Keratinocyte (primary cell): Measurements from ENCODE around the gene UTP3. TPM values are rescaled to one million over a fixed set of nuclear protein-coding genes. Genes with fewer than 3 reads are reported as not detected.
"Not testable (repeated sequence)": the region's sequence is repeated elsewhere in the genome, so short reads cannot be mapped to it uniquely, and the experiment has no call there.

ENCODE experiments used
- DNase-seq: peaks from one replicate; pipeline ENCODE4 v3.0.0-alpha.2; 2011; ENCODE audit warnings: low read depth, missing footprints, low spot score
- FAIRE-seq: peaks from 2 replicates; lab custom pipeline; 2011; peaks lifted over from hg19 to GRCh38; lab: Jason Lieb, UNC
- H2AFZ ChIP-seq: 2 replicates; pipeline ENCODE4 v1.6.0; 2012; ENCODE audit warnings: low read length, control low read depth, inconsistent platforms; ENCODE audit not compliant: control insufficient read depth
- H3K27ac ChIP-seq: 2 replicates; pipeline ENCODE4 v1.5.1; 2011; ENCODE audit warnings: low read length; ENCODE audit not compliant: control insufficient read depth, insufficient read depth
- H3K27me3 ChIP-seq: 3 replicates; pipeline ENCODE4 v1.6.0; 2011; ENCODE audit warnings: low read length; ENCODE audit not compliant: control insufficient read depth, insufficient read depth; ENCODE audit errors: extremely low read depth
- H3K36me3 ChIP-seq, 2 experiments: 2 replicates in 1 of 2; 3 replicates in 1 of 2; pipeline ENCODE4 v1.5.1; 2011; ENCODE audit warnings: low read length in 2 of 2, mild to moderate bottlenecking in 1 of 2; ENCODE audit not compliant: control insufficient read depth in 2 of 2, insufficient read depth in 2 of 2; ENCODE audit errors: extremely low read depth in 1 of 2
- H3K4me1 ChIP-seq: 3 replicates; pipeline ENCODE4 v1.5.1; 2011; ENCODE audit warnings: low read length; ENCODE audit not compliant: control insufficient read depth, insufficient read depth; ENCODE audit errors: extremely low read depth
- H3K4me2 ChIP-seq: 3 replicates; pipeline ENCODE4 v1.6.0; 2011; ENCODE audit warnings: low read depth, low read length; ENCODE audit not compliant: control insufficient read depth, insufficient read depth; ENCODE audit errors: extremely low read depth
- H3K4me3 ChIP-seq, 3 experiments: fragments of 200-600 bp in 1 of 3; sonication (generic) in 1 of 3; 2 replicates in 2 of 3; 3 replicates in 1 of 3; pipeline ENCODE4 v1.5.1; 2011 to 2016; ENCODE audit warnings: low read length in 3 of 3, mild to moderate bottlenecking in 3 of 3, control low read depth in 2 of 3, inconsistent platforms in 1 of 3, low read depth in 1 of 3, mixed read lengths in 1 of 3, mixed run types in 1 of 3, moderate library complexity in 1 of 3; ENCODE audit not compliant: control insufficient read depth in 2 of 3, insufficient read depth in 2 of 3; ENCODE audit errors: extremely low read depth in 1 of 3
- H3K79me2 ChIP-seq: 2 replicates; pipeline ENCODE4 v1.6.0; 2012; ENCODE audit warnings: low read length; ENCODE audit not compliant: control insufficient read depth, insufficient read depth
- H3K9ac ChIP-seq: 3 replicates; pipeline ENCODE4 v1.6.0; 2011; ENCODE audit warnings: low read length; ENCODE audit not compliant: control insufficient read depth, insufficient read depth; ENCODE audit errors: extremely low read depth
- H3K9me1 ChIP-seq: 3 replicates; pipeline ENCODE4 v1.6.0; 2011; ENCODE audit warnings: low read length; ENCODE audit not compliant: control insufficient read depth, insufficient read depth; ENCODE audit errors: extremely low read depth
- H3K9me3 ChIP-seq: 2 replicates; pipeline ENCODE4 v1.5.1; 2012; ENCODE audit warnings: low read depth, low read length; ENCODE audit not compliant: control insufficient read depth
- H4K20me1 ChIP-seq: 3 replicates; pipeline ENCODE4 v1.6.0; 2011; ENCODE audit warnings: low read length; ENCODE audit not compliant: control insufficient read depth, insufficient read depth; ENCODE audit errors: extremely low read depth
- CTCF ChIP-seq, 3 experiments: IDR thresholded peaks in 1 of 3; conservative IDR thresholded peaks in 1 of 3; optimal IDR thresholded peaks in 1 of 3; 2 replicates in 2 of 3; 3 replicates in 1 of 3; pipeline versions ENCODE3 to v1.5.1; 2011; ENCODE audit warnings: low read length in 3 of 3, mild to moderate bottlenecking in 3 of 3, moderate library complexity in 2 of 3, control low read depth in 1 of 3, inconsistent platforms in 1 of 3; ENCODE audit not compliant: insufficient read depth in 2 of 3; ENCODE audit errors: extremely low read depth in 1 of 3
- EZH2 ChIP-seq: IDR thresholded peaks from one replicate; pipeline ENCODE4 v1.6.1; 2012; ENCODE audit warnings: inconsistent platforms, mild to moderate bottlenecking, low read length, moderate library complexity
- dilution Hi-C: fragments of 300-500 bp; cut with MboI; formaldehyde crosslinking; loops from one replicate; pipeline ENCODE4 v1.7.0; 2020; ENCODE audit warnings: low sequenced_read_pairs; ENCODE audit not compliant: extremely low pct_ligation_motif_present
- polyA plus RNA-seq, 5 experiments: library from polyadenylated mRNA; depleted of rRNA in 3 of 5; stranded (reverse) in 3 of 5; stranded (forward) in 1 of 5; unstranded in 1 of 5; fragments of >200 nt; gene quantifications; 1 replicate in 1 of 5; 2 replicates in 3 of 5; 3 replicates in 1 of 5; pipeline versions ENCODE4 v1.2.1 to v1.2.3, GENCODE V29; 2011 to 2012; ENCODE audit warnings: missing spikeins in 2 of 5, low read depth in 1 of 5, low replicate concordance in 1 of 5

Gene UTP3
- polyA plus RNA-seq, 1 donor (not counting 4 experiments of a cell fraction or from before 2014, with no cell fraction given): 27.7 TPM

- TF ChIP-seq CTCF (optimal IDR thresholded peaks at IDR 0.05 in 1 of 3, IDR thresholded peaks at IDR 0.05 in 1 of 3, conservative IDR thresholded peaks at IDR 0.05 in 1 of 3; ENCODE audit: extremely low read depth in 1 of 3, insufficient read depth in 2 of 3, low read length in 3 of 3) (no peak), EZH2 (no peak)
- Histone ChIP-seq H3K4me1 (peaks cover 19% of the 10 kb centered on the region), H3K79me2 (peaks cover 39% of the 10 kb centered on the region)
Observed at GRCh38 chr4:70688795-70689231, 481 bp downstream of the UTP3 start.

GRCh38 chr4:70691661-70692060 is 3.3 kb downstream of the UTP3 start:
- Histone ChIP-seq H3K4me3 (no peak overlapping the region), H3K27ac (no peak overlapping the region), H3K9me3 (no peaks in the 10 kb centered on the region), H4K20me1 (no peaks in the 10 kb centered on the region), H3K9me1 (no peaks in the 10 kb centered on the region), H3K36me3 (peaks cover 0 to 5% of the 10 kb centered on the region in 2 experiments), H3K9ac (no peak overlapping the region), H3K79me2 (peaks cover 39% of the 10 kb centered on the region), H3K4me1 (peaks cover 19% of the 10 kb centered on the region), H3K27me3 (no peaks in the 10 kb centered on the region), H2AFZ (no peak overlapping the region), H3K4me2 (no peak overlapping the region)
- FAIRE-seq: no peak
- dilution Hi-C loops: no loop called here
- TF ChIP-seq CTCF (optimal IDR thresholded peaks at IDR 0.05 in 1 of 3, IDR thresholded peaks at IDR 0.05 in 1 of 3, conservative IDR thresholded peaks at IDR 0.05 in 1 of 3; ENCODE audit: extremely low read depth in 1 of 3, insufficient read depth in 2 of 3, low read length in 3 of 3): no peak
- no peak for TF ChIP-seq EZH2
- no peak for DNase-seq

More at GRCh38 chr4:70688795-70689231, 481 bp downstream of the UTP3 start:
- H3K9ac ChIP-seq: peak overlapping the region; percentile 92
- peaks cover 0 to 5% of the 10 kb centered on the region in 2 experiments for H3K36me3 ChIP-seq
- dilution Hi-C loops: no loop called here
- FAIRE-seq (no peak), DNase-seq (no peak)
- peak overlapping the region; percentile 80 for H3K4me2 ChIP-seq
- no peaks in the 10 kb centered on the region for H3K9me3 ChIP-seq
- peak overlapping the region; percentile 98 to 100 (median 99) for H3K4me3 ChIP-seq
- peak overlapping the region; percentile 96 for H2AFZ ChIP-seq
- H3K9me1 ChIP-seq: no peaks in the 10 kb centered on the region
- peak overlapping the region; percentile 90 for H3K27ac ChIP-seq
- H4K20me1 ChIP-seq: no peaks in the 10 kb centered on the region
- H3K27me3 ChIP-seq: no peaks in the 10 kb centered on the region

GRCh38 chr4:70694633-70695032 is 6.3 kb downstream of the UTP3 start:
- H3K27me3 ChIP-seq, H3K9ac ChIP-seq, H3K4me2 ChIP-seq, H3K36me3 ChIP-seq, dilution Hi-C loops, H4K20me1 ChIP-seq, H3K9me3 ChIP-seq, DNase-seq, H3K9me1 ChIP-seq, H3K4me3 ChIP-seq, FAIRE-seq, H3K27ac ChIP-seq, H2AFZ ChIP-seq: not testable (repeated sequence)
- H3K4me1 ChIP-seq: peaks cover 11% of the 10 kb centered on the region
- peaks cover 26% of the 10 kb centered on the region for H3K79me2 ChIP-seq

- H3K9me3 ChIP-seq, H3K4me2 ChIP-seq, H3K79me2 ChIP-seq, H3K4me3 ChIP-seq, dilution Hi-C loops, H3K36me3 ChIP-seq, H4K20me1 ChIP-seq, H3K27ac ChIP-seq, H3K4me1 ChIP-seq, H2AFZ ChIP-seq, DNase-seq, H3K27me3 ChIP-seq, H3K9me1 ChIP-seq, H3K9ac ChIP-seq, FAIRE-seq: not testable (repeated sequence)
Observed at GRCh38 chr4:70698435-70698834, 10.1 kb downstream of the UTP3 start.
